Psoas muscle (tissue), 8 donors: ENCODE measurements around the gene LCAT. TPM values are rescaled to one million over a fixed set of nuclear protein-coding genes. Genes with fewer than 3 reads are reported as not detected.

Experiments used
- ATAC-seq, 4 donors: fragments of 200-7000 bp; cut with Tn5 transposase; one replicate each; pipeline ENCODE4 v1.9.1; 2020; ENCODE audit warnings: moderate library complexity in 3 of 4, mild to moderate bottlenecking in 2 of 4
- DNase-seq, 2 donors: peaks; one replicate each; pipeline ENCODE4 v3.0.0-alpha.2; 2020
- H3K27ac ChIP-seq: fragments of 200-600 bp; one replicate; pipeline ENCODE4 v1.8.0; 2022
- H3K27me3 ChIP-seq, 3 donors: fragments of 200-600 bp in 1 of 3; one replicate each; pipeline versions ENCODE4 v1.6.1 to v1.8.0; 2013 to 2022; ENCODE audit warnings: low read length in 2 of 3, mild to moderate bottlenecking in 2 of 3, moderate library complexity in 1 of 3; ENCODE audit not compliant: insufficient read depth in 3 of 3
- H3K36me3 ChIP-seq, 2 donors: fragments of 200-600 bp in 1 of 2; one replicate each; pipeline versions ENCODE4 v1.6.1 to v1.8.0; 2013 to 2022; ENCODE audit warnings: low read depth in 1 of 2, mild to moderate bottlenecking in 1 of 2, moderate library complexity in 1 of 2; ENCODE audit not compliant: insufficient read depth in 1 of 2
- H3K4me1 ChIP-seq: fragments of 200-600 bp; one replicate; pipeline ENCODE4 v1.8.0; 2022
- H3K4me3 ChIP-seq: fragments of 200-600 bp; one replicate; pipeline ENCODE4 v1.8.0; 2022; ENCODE audit warnings: mild to moderate bottlenecking
- H3K9me3 ChIP-seq: fragments of 200-600 bp; one replicate; pipeline ENCODE4 v1.8.0; 2022
- CTCF ChIP-seq: fragments of 200-600 bp; IDR thresholded peaks from one replicate; pipeline ENCODE4 v1.8.0; 2022; ENCODE audit warnings: antibody characterized with exemption
- WGBS, 3 donors: extraction: QIAGEN DNeasy Blood & Tissue Kit; methylation state at CpG; one replicate each; pipeline versions ENCODE4 v1.1.6 to v1.1.7; 2013; 5-methylcytosine and 5-hydroxymethylcytosine counted together
- intact Hi-C, 2 donors: fragments of 100-400 bp; cut with DNase I; formaldehyde crosslinking; loops; one replicate each; pipeline versions ENCODE4 v1.11.0 to v1.14.2; 2022
- polyA plus RNA-seq, 3 donors: library from polyadenylated mRNA; stranded (reverse); fragments of 200-250 nt; gene quantifications; one replicate each; pipeline ENCODE4 v1.2.3, GENCODE V29; 2013
- total RNA-seq, 4 donors: library from RNA; stranded (reverse); fragmentation: NEBNext Ultra II Directional in 2 of 4; extraction: Animal tissue kit (Norgen Biotek cat#: 25700) in 2 of 4; gene quantifications; one replicate each; pipeline versions ENCODE4 v1.2.1 to v1.2.4, GENCODE V29; 2021 to 2023
- donor health status: healthy with polysubstance abuse.
- donor health status: DM: no; HTN: no; CAD: no; lungs with moderate emphysema.
- donor health status: Bipolar disorder and iron deficiency.
- donor health status: healthy.
- donor health status: DM: yes; HTN: yes; CAD: no.
- donor health status: DM: no; HTN: no; CAD: no.
- donor health status: DM: no; HTN: no; CAD: no.
- donor health status: DM: yes; HTN: yes; CAD: no.

The LCAT gene
- total and polyA plus RNA-seq, 7 donors = 4.1 to 15.1 (median 8.0) TPM

- no peak for ATAC-seq
- Histone ChIP-seq H3K27me3 (no peaks in the 10 kb centered on the region), H3K4me3 (no peak overlapping the region), H3K27ac (no peak overlapping the region), H3K9me3 (no peaks in the 10 kb centered on the region), H3K36me3 (peaks cover 0 to 33% of the 10 kb centered on the region in 2 donors), H3K4me1 (peaks cover 5% of the 10 kb centered on the region)
- WGBS, 3 donors = 89 to 94% (median 90%) methylated on average over 36 of the region's 36 CpGs
- no peak for TF ChIP-seq CTCF
- intact Hi-C loops = no loop called here
- no peak for DNase-seq
These were observed 34.7 kb downstream of the LCAT start for GRCh38 chr16:67909056-67909742.

- Histone ChIP-seq H3K9me3 (no peaks in the 10 kb centered on the region), H3K36me3 (peaks cover 0 to 41% of the 10 kb centered on the region in 2 donors), H3K4me3 (no peak overlapping the region), H3K4me1 (peaks cover 5% of the 10 kb centered on the region), H3K27ac (peak overlapping the region; percentile 30), H3K27me3 (no peaks in the 10 kb centered on the region)
- ATAC-seq (peak in 3 of 4 donors; percentile 40 to 79 (median 74)), DNase-seq (no peak)
- TF ChIP-seq CTCF = no peak
- intact Hi-C loops = no loop called here
- 63 to 79% (median 66%) methylated on average over 11 of the region's 11 CpGs for WGBS, 3 donors
These were observed 36.3 kb downstream of the LCAT start for GRCh38 chr16:67907397-67908180.

GRCh38 chr16:67902831-67903230, 41.1 kb downstream of the LCAT start:
- 64 to 79% (median 76%) methylated on average over 4 of the region's 4 CpGs for WGBS, 3 donors
- Histone ChIP-seq H3K27ac (peak overlapping the region; percentile 18), H3K4me1 (peaks cover 22% of the 10 kb centered on the region), H3K4me3 (no peak overlapping the region), H3K9me3 (no peaks in the 10 kb centered on the region), H3K27me3 (no peaks in the 10 kb centered on the region), H3K36me3 (peaks cover 0 to 8% of the 10 kb centered on the region in 2 donors)
- ATAC-seq (no peak), DNase-seq (no peak)
- intact Hi-C loops = no loop called here
- no peak for TF ChIP-seq CTCF

- no peak overlapping the region for H3K27ac ChIP-seq
- H3K36me3 ChIP-seq = peaks cover 0 to 8% of the 10 kb centered on the region in 2 donors
- no peak for DNase-seq
- H3K9me3 ChIP-seq = no peaks in the 10 kb centered on the region
- intact Hi-C loops = no loop called here
- no peaks in the 10 kb centered on the region for H3K27me3 ChIP-seq
- TF ChIP-seq CTCF = no peak
- H3K4me1 ChIP-seq = peaks cover 29% of the 10 kb centered on the region
- WGBS, 3 donors = 95 to 98% (median 97%) methylated on average over 5 of the region's 5 CpGs
- ATAC-seq = no peak
- H3K4me3 ChIP-seq = no peak overlapping the region
These were observed 42.2 kb downstream of the LCAT start for GRCh38 chr16:67901734-67902133.
